ENCODE data around the gene AP3B1.

AP3B1 gene

DNA sequence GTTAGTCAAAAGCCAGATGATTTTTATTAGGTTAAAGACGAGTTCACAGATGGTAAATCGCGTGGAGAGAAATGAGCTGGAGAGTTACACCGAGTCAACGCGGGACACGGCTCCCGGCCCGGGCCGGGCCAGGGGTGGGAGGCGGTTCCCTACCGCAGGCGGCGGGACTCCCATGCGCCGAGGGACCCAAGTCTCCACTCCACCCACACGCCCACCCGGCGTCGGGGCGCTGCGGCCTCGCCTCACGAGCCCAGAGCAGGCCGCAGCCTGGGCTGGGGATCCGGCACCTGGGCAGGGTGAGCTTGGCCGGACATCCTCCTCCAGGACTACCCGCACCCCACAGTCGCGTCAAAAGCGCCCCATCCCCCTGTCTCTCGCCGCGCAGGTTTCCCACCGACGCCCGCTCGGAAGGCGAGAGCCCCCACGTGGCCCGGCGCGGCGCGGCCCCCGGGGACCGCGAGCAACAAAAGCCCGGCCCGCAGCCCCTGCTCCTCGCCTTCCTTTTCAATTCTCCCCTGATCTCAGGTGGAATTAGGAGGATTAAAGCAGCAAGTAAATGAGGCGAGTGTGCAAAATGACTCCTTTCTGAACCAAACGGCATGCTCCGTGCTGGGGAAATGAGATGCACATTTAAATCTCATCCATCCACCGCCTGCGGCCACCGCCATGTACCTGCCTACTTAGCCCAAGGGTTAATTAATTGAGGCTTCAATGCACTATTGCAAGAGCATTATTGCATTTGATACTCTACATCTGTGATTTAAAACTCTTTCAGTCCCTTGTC is 321.8 kb downstream of the AP3B1 start:
- TF ChIP-seq, protein P1, sequence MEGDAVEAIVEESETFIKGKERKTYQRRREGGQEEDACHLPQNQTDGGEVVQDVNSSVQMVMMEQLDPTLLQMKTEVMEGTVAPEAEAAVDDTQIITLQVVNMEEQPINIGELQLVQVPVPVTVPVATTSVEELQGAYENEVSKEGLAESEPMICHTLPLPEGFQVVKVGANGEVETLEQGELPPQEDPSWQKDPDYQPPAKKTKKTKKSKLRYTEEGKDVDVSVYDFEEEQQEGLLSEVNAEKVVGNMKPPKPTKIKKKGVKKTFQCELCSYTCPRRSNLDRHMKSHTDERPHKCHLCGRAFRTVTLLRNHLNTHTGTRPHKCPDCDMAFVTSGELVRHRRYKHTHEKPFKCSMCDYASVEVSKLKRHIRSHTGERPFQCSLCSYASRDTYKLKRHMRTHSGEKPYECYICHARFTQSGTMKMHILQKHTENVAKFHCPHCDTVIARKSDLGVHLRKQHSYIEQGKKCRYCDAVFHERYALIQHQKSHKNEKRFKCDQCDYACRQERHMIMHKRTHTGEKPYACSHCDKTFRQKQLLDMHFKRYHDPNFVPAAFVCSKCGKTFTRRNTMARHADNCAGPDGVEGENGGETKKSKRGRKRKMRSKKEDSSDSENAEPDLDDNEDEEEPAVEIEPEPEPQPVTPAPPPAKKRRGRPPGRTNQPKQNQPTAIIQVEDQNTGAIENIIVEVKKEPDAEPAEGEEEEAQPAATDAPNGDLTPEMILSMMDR (conservative IDR thresholded peaks at IDR 0.05): no peak
- no peak overlapping the region for H3K27ac ChIP-seq

DNA sequence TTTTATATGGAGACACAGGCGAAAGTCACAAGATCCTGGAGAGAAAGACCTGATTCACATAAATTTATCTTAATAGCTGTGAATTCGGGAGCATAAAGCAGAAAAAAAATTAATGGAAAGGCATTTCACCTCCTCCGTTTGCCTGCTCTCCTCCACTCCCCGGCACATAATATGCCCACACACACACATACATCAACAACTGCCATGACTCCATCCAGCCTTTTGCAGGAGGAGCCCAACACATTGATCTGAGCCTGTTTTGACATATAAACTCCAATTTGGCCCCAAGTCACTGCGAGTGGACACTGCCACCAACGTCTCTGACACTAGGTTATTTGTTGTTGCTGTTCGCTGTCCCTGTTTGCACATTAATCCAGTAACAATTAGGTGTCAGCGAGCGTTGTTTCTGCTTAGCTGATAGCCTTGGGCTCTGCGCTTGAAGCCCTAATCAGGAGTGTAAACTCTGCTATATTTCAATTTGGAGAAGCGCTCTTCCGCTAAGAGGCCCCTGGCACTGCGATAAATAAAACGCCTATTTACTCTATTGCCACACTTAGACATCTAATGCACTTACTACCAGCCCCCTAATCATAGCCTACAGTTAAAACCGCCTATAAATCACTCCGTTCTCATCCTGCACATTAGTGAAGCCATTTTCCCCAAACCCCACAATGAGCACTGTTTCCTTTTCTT is 322.6 kb downstream of the AP3B1 start:
- TF ChIP-seq, protein P1 (conservative IDR thresholded peaks at IDR 0.05): no peak
- no peak overlapping the region for H3K27ac ChIP-seq

DNA sequence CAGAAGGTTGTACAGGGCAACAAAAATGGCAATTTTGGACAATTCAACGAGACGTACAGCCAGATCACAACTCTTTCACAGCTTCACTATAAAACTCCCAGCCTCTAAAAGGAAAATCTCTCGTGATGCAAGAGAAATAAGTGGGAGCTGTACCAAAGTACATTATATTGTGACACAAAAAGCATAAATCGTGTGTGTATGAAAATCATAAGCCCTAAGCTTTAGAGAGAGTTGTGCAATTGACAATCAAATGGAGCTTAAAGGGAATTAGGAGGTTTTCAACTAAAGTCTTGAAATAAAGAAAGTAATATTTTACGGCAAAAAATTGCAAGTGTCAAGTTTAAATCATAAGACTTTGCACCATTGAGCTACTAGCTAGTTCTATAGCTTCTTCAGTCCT is 323.6 kb downstream of the AP3B1 start:
- no peak overlapping the region for H3K27ac ChIP-seq
- TF ChIP-seq, protein P1 (conservative IDR thresholded peaks at IDR 0.05): no peak

DNA sequence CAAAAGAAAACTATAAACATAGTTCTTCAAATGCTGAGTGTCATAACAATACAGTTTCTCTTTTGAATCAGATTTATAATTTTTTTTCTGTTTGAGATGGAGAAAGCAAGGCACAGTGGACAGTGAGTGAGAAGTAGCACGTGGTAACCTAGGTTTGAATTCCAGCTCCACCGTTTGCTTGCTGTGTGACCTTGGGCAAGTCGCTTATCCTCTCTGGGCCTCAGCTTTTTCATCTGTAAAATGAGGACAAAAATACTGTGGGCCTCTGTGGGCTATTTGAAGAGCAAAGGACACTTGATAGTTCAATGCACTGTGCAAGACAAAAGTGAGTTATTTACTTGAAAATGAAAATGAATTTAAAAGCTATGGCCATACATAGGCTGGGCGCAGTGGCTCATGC is 330.7 kb downstream of the AP3B1 start:
- TF ChIP-seq, protein P1 (conservative IDR thresholded peaks at IDR 0.05): no peak
- H3K27ac ChIP-seq: no peak overlapping the region

DNA sequence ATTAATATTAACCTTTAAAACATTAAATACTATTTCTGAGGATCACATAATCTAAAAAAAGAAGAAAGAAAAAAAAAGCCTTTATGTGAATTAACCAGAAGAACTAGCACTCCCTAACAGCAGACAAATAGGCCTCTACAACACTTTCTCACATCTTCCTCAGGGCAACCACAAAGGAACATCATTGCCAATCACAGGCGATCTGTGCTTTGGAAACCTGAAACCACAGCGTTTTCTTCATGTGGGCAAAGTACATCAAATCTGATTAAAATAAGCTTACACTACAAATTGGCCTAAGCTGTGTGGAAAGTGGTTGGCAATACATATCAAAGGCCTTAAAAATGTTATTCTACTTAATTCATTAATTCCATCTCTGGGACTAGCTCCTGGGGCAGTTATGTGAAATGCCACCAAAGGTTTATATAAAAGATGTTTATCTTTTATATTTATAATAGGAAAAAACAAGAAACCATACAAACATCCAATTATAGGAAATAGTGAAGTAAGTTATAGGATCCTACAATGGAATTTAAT is 333.6 kb downstream of the AP3B1 start:
- H3K27ac ChIP-seq: no peak overlapping the region
- TF ChIP-seq, protein P1 (conservative IDR thresholded peaks at IDR 0.05): no peak

DNA sequence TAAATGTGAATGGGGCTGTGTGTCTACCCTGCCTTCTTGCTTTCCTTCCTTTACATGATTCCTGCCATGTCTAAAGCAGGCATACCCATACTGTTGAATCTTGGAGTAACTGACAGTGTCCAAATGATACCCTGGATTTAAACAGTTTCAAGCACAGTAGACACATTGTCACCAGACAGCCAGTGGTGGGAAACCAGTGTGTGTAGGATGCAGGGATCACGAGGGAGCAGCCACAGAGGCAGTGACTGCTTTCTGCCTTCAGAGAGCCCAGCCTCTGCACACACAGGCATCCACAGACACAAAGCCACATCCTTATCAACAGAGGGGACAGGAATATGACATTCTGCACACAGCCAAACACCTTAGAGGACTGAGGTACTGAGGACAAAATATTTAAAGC is 334.2 kb downstream of the AP3B1 start:
- no peak overlapping the region for H3K27ac ChIP-seq
- TF ChIP-seq, protein P1 (conservative IDR thresholded peaks at IDR 0.05): no peak

DNA sequence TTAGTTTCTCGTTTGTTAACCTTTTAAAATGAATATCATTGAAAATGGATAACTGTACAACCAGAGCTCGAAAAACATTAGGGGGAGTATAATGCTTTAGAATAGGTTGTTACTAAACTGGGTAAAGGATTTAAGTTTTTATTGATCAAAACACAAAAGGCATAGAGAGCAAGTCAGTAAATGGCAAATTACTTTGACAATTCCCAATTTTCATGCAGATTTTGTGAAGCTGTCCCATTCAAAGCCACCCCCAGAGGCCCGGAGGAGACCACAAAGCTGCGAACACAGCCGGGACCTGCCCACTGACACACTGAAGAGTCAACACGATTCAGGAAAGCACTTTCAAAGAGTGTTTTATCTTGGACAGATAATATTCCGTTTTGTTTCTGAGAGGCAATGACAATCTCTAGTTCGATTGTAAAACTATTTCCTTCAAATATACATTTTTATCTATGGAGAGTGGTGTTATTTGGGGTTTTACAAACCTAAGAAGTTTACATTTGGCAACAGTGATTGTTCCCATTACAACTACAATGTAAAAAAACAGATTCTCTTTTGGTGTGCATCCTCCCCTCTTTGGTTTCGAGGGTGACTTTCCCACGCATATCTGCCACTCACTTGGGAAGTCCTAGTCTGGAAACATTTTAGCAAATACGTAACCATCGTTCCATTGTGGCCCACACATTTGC is 335.7 kb downstream of the AP3B1 start:
- TF ChIP-seq, protein P1 (conservative IDR thresholded peaks at IDR 0.05): no peak

More for the DNA sequence above, 335.7 kb downstream of the AP3B1 start:
- H3K27ac ChIP-seq: no peak overlapping the region
